Fibroblast of pulmonary artery (primary cell): ENCODE data around the gene BDKRB1.
"Not testable (repeated sequence)": the region's sequence is repeated elsewhere in the genome, so short reads cannot be mapped to it uniquely, and the experiment has no call there.

ENCODE experiments used
- DNase-seq: peaks from one replicate; pipeline ENCODE4 v3.0.0-alpha.2; 2010; ENCODE audit warnings: low read depth
- H3K4me3 ChIP-seq: replicated peaks from 2 replicates; pipeline ENCODE4 v1.5.1; 2011; ENCODE audit warnings: low read depth, mild to moderate bottlenecking, control low read depth, low read length, moderate library complexity
- TF ChIP-seq, protein P1 (sequence below): IDR thresholded peaks from 2 replicates; pipeline ENCODE4 v1.5.1; 2011; ENCODE audit warnings: mild to moderate bottlenecking, control low read depth, low read length, inconsistent platforms; ENCODE audit errors: missing control alignments

Gene BDKRB1

DNA sequence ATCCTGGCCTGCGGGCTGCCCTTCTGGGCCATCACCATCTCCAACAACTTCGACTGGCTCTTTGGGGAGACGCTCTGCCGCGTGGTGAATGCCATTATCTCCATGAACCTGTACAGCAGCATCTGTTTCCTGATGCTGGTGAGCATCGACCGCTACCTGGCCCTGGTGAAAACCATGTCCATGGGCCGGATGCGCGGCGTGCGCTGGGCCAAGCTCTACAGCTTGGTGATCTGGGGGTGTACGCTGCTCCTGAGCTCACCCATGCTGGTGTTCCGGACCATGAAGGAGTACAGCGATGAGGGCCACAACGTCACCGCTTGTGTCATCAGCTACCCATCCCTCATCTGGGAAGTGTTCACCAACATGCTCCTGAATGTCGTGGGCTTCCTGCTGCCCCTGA lies 15.4 kb upstream of the BDKRB1 start:
- DNase-seq = no peak
- TF ChIP-seq, protein P1, sequence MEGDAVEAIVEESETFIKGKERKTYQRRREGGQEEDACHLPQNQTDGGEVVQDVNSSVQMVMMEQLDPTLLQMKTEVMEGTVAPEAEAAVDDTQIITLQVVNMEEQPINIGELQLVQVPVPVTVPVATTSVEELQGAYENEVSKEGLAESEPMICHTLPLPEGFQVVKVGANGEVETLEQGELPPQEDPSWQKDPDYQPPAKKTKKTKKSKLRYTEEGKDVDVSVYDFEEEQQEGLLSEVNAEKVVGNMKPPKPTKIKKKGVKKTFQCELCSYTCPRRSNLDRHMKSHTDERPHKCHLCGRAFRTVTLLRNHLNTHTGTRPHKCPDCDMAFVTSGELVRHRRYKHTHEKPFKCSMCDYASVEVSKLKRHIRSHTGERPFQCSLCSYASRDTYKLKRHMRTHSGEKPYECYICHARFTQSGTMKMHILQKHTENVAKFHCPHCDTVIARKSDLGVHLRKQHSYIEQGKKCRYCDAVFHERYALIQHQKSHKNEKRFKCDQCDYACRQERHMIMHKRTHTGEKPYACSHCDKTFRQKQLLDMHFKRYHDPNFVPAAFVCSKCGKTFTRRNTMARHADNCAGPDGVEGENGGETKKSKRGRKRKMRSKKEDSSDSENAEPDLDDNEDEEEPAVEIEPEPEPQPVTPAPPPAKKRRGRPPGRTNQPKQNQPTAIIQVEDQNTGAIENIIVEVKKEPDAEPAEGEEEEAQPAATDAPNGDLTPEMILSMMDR = no peak
- no peak overlapping the region for H3K4me3 ChIP-seq

DNA sequence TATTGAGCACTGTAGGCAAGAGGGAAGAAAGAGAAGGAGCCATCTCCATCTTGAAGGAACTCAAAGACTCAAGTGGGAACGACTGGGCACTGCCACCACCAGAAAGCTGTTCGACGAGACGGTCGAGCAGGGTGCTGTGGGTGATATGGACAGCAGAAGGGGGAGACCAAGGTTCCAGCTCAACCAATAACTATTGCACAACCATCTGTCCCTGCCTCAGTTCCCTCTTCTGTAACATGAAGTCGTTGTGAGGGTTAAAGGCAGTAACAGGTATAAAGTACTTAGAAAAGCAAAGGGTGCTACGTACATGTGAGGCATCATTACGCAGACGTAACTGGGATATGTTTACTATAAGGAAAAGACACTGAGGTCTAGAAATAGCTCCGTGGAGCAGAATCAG lies 13.9 kb upstream of the BDKRB1 start:
- H3K4me3 ChIP-seq = no peak overlapping the region
- no peak for DNase-seq
- TF ChIP-seq, protein P1 = no peak

DNA sequence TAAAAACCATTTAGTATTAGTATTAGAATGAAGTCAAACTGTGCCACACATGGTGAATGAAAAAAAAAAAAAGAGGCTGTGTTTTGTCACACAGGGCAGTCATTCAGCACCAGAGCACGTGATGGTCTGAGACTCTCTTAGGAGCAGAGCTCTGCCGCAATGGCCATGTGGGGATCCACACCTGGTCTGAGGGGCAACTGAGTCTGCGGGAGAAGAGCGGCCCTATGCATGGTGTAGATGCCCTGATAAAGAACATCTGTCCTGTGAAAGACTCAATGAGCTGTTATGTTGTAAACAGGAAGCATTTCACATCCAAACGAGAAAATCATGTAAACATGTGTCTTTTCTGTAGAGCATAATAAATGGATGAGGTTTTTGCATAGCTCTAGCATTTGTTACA lies 12.2 kb upstream of the BDKRB1 start:
- H3K4me3 ChIP-seq = no peak overlapping the region
- DNase-seq = no peak
- TF ChIP-seq, protein P1 = no peak

DNA sequence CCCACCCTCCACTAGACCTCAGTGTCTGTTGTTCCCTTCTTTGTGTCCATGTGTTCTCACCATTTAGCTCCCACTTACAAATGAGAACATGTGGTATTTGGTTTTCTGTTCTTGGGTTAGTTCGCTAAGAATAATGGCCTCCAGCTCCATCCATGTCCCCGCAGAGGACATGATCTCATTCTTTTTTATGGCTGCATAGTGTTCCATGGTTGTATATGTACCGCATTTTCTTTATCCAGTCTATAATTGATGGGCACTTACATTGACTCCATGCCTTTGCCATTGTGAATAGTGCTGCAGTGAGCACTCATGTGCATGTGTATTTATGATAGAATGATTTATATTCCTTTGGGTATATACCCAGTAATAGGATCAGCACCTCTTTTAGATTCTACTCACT lies 10.9 kb upstream of the BDKRB1 start:
- DNase-seq, H3K4me3 ChIP-seq: not testable (repeated sequence)

DNA sequence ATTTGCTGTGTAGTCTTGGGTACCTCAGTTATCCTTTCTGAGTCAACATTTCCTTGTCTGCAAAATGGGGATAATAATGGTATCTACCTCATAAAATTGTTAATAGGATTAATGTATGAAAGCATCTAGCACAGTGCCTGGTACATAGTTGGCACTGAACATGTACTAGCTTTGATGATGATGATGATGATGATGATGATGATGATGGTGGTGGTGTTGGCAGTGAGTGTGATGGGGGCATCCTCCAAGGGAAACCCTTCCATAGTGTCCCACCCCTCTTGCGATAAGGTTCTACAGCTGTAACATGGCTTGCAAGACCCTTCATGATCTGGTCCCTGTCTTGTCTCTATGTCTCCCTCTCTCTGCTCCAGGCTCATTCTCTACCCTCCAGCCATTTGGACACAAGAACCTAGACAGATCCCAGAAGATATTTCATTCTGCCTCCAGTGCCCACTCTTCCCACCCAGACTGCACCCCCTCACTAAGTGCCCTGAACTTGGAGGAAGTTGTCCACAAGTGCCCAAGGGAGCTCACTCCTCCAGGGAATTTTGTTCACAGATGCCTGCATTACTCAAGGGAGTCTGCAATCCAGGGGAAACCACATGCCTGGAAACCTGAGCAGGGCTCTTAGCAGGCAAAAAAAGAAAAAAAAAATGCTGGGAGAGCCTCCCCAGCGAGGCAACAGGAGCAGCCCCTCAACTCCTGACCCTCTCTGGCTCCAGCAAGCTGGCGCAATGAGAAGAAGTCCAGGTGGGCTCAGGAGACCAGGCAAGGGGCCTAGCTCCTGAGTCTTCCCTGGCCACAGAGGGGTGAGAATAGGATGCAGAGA lies 10.1 kb upstream of the BDKRB1 start:
- no peak overlapping the region for H3K4me3 ChIP-seq
- TF ChIP-seq, protein P1 = no peak
- DNase-seq = no peak

DNA sequence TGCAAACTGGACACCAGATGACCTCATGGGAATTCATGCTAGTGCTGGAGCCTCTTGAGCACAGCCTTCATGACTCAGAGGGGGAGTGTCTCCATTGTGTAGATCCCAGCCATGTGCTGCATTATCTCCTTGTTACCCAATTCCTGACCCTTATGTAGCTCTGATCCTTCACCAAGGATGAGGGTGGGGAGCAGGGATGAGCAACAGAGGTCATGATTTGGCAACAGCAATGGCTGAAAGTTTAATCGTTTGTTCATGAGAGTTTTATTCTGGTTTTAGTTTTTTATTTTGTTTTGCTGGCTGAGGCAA lies 9.5 kb upstream of the BDKRB1 start:
- TF ChIP-seq, protein P1 = no peak
- DNase-seq = peak; percentile 93
- no peak overlapping the region for H3K4me3 ChIP-seq

DNA sequence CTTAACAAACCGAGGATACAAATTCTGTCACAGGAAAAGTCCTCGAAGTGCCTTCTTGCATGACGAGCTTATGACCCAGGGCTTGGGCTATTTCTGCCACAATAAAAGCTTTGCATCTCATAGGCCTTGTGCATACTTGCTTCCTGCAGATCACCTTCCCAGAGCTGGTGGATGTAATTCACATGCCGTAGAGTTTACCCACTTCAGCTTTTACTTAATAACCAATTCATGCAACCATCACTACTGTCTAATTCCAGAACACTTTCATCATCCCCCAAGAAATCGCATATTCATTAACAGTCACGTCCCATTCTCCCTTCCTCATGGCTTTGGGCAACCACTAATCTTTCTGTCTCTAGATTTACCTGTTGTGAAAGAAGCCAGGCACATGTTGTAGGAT lies 9.0 kb upstream of the BDKRB1 start:
- no peak for DNase-seq
- H3K4me3 ChIP-seq = no peak overlapping the region
- TF ChIP-seq, protein P1 = no peak
